KMS-11 (cell line): Measurements from ENCODE around the gene CCDC183.

Source experiments
- H2AFZ ChIP-seq: fragments of 200-600 bp; sonication (generic); 2 replicates; pipeline ENCODE4 v1.6.1; 2016; ENCODE audit warnings: antibody characterized with exemption, mixed run types, low read depth
- H3K27ac ChIP-seq: fragments of 200-600 bp; sonication (generic); 2 replicates; pipeline ENCODE4 v1.6.1; 2016; ENCODE audit warnings: mild to moderate bottlenecking, mixed run types
- H3K27me3 ChIP-seq: fragments of 200-600 bp; sonication (generic); 2 replicates; pipeline ENCODE4 v1.6.1; 2017; ENCODE audit warnings: mild to moderate bottlenecking, low read depth, mixed run types, moderate library complexity; ENCODE audit not compliant: insufficient read depth
- H3K36me3 ChIP-seq: fragments of 200-600 bp; sonication (generic); 2 replicates; pipeline ENCODE4 v1.6.1; 2017; ENCODE audit warnings: mild to moderate bottlenecking, mixed run types; ENCODE audit not compliant: insufficient read depth
- H3K4me1 ChIP-seq: fragments of 200-600 bp; sonication (generic); 2 replicates; pipeline ENCODE4 v1.6.1; 2016; ENCODE audit warnings: mild to moderate bottlenecking, low read depth, mixed run types; ENCODE audit not compliant: poor library complexity, severe bottlenecking
- H3K4me2 ChIP-seq: fragments of 200-600 bp; sonication (generic); 2 replicates; pipeline ENCODE4 v1.7.0; 2016; ENCODE audit warnings: mild to moderate bottlenecking, mixed run types
- H3K4me3 ChIP-seq: fragments of 200-600 bp; sonication (generic); IDR thresholded peaks from 2 replicates; pipeline ENCODE4 v1.6.1; 2017; ENCODE audit warnings: low read depth, low read length, mixed read lengths; ENCODE audit not compliant: insufficient read depth
- H3K79me2 ChIP-seq: fragments of 200-600 bp; sonication (generic); 2 replicates; pipeline ENCODE4 v1.6.1; 2016; ENCODE audit warnings: low read depth, mixed run types; ENCODE audit not compliant: insufficient read depth
- H3K9ac ChIP-seq: fragments of 200-600 bp; sonication (generic); 2 replicates; pipeline ENCODE4 v1.6.1; 2016; ENCODE audit warnings: mild to moderate bottlenecking, mixed run types
- H4K20me1 ChIP-seq: fragments of 200-600 bp; sonication (generic); 2 replicates; pipeline ENCODE4 v1.6.1; 2016; ENCODE audit warnings: mild to moderate bottlenecking, mixed run types; ENCODE audit not compliant: insufficient read depth
- TF ChIP-seq, protein P1 (sequence below): fragments of 200-600 bp; sonication (generic); conservative IDR thresholded peaks from 2 replicates; pipeline ENCODE4 v1.6.1; 2017; ENCODE audit warnings: low read depth, mild to moderate bottlenecking, antibody characterized with exemption, low read length, moderate library complexity, mixed read lengths

CCDC183 gene

DNA sequence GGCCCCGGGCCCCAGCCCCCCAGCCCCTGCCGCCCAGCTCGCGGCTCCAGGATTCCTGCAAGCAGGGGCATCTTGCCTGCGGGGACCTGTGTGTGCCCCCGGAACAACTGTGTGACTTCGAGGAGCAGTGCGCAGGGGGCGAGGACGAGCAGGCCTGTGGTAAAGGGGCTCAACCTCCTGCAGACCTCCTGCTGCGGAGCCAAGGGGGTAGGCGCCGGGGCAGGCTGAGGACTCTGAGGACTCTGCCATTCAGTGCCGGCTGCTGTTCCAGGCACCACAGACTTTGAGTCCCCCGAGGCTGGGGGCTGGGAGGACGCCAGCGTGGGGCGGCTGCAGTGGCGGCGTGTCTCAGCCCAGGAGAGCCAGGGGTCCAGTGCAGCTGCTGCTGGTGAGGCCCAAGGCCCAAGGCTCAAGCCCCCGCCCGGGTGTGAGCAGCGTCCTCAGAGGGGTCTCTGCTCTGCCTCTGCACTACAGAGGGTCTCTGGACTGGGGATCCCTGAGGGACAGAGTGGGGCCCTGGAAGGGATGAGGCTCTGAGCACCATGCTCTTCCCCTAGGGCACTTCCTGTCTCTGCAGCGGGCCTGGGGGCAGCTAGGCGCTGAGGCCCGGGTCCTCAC lies 59.4 kb downstream of the CCDC183 start:
- no peak overlapping the region for H2AFZ ChIP-seq
- no peaks in the 10 kb centered on the region for H3K79me2 ChIP-seq
- H3K27ac ChIP-seq = no peak overlapping the region
- H3K27me3 ChIP-seq = no peaks in the 10 kb centered on the region
- no peaks in the 10 kb centered on the region for H3K4me1 ChIP-seq
- no peaks in the 10 kb centered on the region for H3K36me3 ChIP-seq
- TF ChIP-seq, protein P1, sequence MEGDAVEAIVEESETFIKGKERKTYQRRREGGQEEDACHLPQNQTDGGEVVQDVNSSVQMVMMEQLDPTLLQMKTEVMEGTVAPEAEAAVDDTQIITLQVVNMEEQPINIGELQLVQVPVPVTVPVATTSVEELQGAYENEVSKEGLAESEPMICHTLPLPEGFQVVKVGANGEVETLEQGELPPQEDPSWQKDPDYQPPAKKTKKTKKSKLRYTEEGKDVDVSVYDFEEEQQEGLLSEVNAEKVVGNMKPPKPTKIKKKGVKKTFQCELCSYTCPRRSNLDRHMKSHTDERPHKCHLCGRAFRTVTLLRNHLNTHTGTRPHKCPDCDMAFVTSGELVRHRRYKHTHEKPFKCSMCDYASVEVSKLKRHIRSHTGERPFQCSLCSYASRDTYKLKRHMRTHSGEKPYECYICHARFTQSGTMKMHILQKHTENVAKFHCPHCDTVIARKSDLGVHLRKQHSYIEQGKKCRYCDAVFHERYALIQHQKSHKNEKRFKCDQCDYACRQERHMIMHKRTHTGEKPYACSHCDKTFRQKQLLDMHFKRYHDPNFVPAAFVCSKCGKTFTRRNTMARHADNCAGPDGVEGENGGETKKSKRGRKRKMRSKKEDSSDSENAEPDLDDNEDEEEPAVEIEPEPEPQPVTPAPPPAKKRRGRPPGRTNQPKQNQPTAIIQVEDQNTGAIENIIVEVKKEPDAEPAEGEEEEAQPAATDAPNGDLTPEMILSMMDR = no peak
- H3K4me2 ChIP-seq = no peak overlapping the region
- no peak overlapping the region for H3K4me3 ChIP-seq
- no peaks in the 10 kb centered on the region for H4K20me1 ChIP-seq
- no peak overlapping the region for H3K9ac ChIP-seq

DNA sequence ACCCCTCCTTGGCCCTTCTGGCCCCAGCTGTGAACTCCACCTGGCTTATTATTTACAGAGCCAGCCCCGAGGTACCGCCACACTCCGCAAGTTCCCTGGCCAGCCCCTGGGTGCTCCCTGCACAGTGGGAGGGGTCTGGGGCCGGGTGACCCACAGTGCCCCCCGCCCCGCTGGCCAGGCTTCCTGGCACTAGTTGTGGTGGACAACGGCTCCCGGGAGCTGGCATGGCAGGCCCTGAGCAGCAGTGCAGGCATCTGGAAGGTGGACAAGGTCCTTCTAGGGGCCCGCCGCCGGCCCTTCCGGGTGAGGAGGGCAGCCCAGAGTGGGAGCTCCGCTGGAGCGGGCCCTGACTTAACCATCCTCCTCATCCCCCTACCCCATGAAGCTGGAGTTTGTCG lies 59.9 kb downstream of the CCDC183 start:
- H2AFZ ChIP-seq = no peak overlapping the region
- no peak overlapping the region for H3K4me2 ChIP-seq
- no peak overlapping the region for H3K9ac ChIP-seq
- H3K27me3 ChIP-seq = no peaks in the 10 kb centered on the region
- no peaks in the 10 kb centered on the region for H3K36me3 ChIP-seq
- no peaks in the 10 kb centered on the region for H3K4me1 ChIP-seq
- H3K79me2 ChIP-seq = no peaks in the 10 kb centered on the region
- no peak overlapping the region for H3K4me3 ChIP-seq
- no peaks in the 10 kb centered on the region for H4K20me1 ChIP-seq
- TF ChIP-seq, protein P1 = no peak
- no peak overlapping the region for H3K27ac ChIP-seq

DNA sequence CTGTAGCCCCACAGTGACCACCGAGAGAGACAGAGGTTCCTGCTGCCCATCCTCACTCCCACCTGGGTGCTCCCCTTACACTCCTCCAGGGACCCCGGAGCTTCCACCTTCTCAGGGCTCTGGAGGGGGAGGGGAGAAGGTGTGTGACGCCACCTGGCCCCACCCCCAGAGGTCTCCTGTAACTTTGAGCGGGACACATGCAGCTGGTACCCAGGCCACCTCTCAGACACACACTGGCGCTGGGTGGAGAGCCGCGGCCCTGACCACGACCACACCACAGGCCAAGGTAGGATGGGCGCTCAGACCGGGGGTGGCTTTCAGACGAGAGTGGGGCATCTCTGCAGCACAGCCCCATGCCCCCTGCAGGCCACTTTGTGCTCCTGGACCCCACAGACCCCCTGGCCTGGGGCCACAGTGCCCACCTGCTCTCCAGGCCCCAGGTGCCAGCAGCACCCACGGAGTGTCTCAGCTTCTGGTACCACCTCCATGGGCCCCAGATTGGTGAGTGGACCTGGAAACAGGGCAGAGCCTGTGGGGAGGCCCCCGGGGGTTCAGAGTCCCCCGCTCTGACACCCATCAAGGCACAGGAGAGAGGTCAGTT lies 60.5 kb downstream of the CCDC183 start:
- H3K4me2 ChIP-seq = no peak overlapping the region
- H3K9ac ChIP-seq = no peak overlapping the region
- no peaks in the 10 kb centered on the region for H4K20me1 ChIP-seq
- no peaks in the 10 kb centered on the region for H3K4me1 ChIP-seq
- H3K4me3 ChIP-seq = no peak overlapping the region
- no peaks in the 10 kb centered on the region for H3K36me3 ChIP-seq
- H2AFZ ChIP-seq = no peak overlapping the region
- no peaks in the 10 kb centered on the region for H3K27me3 ChIP-seq
- H3K79me2 ChIP-seq = no peaks in the 10 kb centered on the region
- H3K27ac ChIP-seq = no peak overlapping the region
- TF ChIP-seq, protein P1 = no peak

DNA sequence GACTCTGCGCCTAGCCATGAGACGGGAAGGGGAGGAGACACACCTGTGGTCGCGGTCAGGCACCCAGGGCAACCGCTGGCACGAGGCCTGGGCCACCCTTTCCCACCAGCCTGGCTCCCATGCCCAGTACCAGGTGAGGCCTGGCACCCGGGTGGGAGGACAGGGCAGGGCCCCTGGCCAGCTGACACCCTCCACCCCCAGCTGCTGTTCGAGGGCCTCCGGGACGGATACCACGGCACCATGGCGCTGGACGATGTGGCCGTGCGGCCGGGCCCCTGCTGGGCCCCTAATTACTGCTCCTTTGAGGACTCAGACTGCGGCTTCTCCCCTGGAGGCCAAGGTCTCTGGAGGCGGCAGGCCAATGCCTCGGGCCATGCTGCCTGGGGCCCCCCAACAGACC lies 61.0 kb downstream of the CCDC183 start:
- Histone ChIP-seq H3K4me1 (no peaks in the 10 kb centered on the region), H3K4me2 (no peak overlapping the region), H3K79me2 (no peaks in the 10 kb centered on the region), H3K9ac (no peak overlapping the region), H3K4me3 (no peak overlapping the region), H3K36me3 (no peaks in the 10 kb centered on the region; the same call in 1 of the 2 replicates), H3K27me3 (no peaks in the 10 kb centered on the region), H3K27ac (no peak overlapping the region), H2AFZ (no peak overlapping the region), H4K20me1 (no peaks in the 10 kb centered on the region)
- TF ChIP-seq, protein P1 = no peak
